ENCODE measurements around the gene MEPE.

- TF ChIP-seq TSHZ2 (CRISPR knock-in tag; IDR thresholded peaks at IDR 0.05) (no peak), RARB (CRISPR knock-in tag; IDR thresholded peaks at IDR 0.05) (no peak), ZC3H10 (CRISPR knock-in tag; IDR thresholded peaks at IDR 0.05) (no peak), BACH2 (CRISPR knock-in tag; IDR thresholded peaks at IDR 0.05; ENCODE audit: borderline replicate concordance) (no peak), PATZ1 (CRISPR knock-in tag; IDR thresholded peaks at IDR 0.05; ENCODE audit: borderline replicate concordance) (no peak), ZFP30 (CRISPR knock-in tag; IDR thresholded peaks at IDR 0.05) (no peak), ZFP3 (CRISPR knock-in tag; IDR thresholded peaks at IDR 0.05) (no peak), ESRRG (CRISPR knock-in tag; IDR thresholded peaks at IDR 0.05) (no peak), ARNTL (CRISPR knock-in tag; IDR thresholded peaks at IDR 0.05; ENCODE audit: borderline replicate concordance, low read depth) (no peak), ISL1 (CRISPR knock-in tag; IDR thresholded peaks at IDR 0.05) (no peak), ZNF565 (CRISPR knock-in tag; conservative IDR thresholded peaks at IDR 0.05; ENCODE audit: low read depth) (no peak), TOX (CRISPR knock-in tag; IDR thresholded peaks at IDR 0.05; ENCODE audit: borderline replicate concordance) (no peak)
These were observed 16.8 kb downstream of the MEPE start for GRCh38 chr4:87849612-87850011.
